WTC11 (cell line): ENCODE results near the gene GATD1. TPM values are rescaled to one million over a fixed set of nuclear protein-coding genes. Genes with fewer than 3 reads are reported as not detected.

Experiments
- ATAC-seq: fragments of 200-7000 bp; cut with Tn5 transposase; 2 replicates; pipeline ENCODE4 v1.10.0; 2021; ENCODE audit warnings: mild to moderate bottlenecking, moderate library complexity
- CTCF ChIA-PET: fragments of 300-600 bp; sonication (Branson Sonifier 250); formaldehyde crosslinking; loops from one replicate; lab custom pipeline; 2021; ENCODE audit warnings: antibody characterized with exemption; lab: Charles Lee
- POLR2A ChIA-PET: fragments of 350-600 bp; sonication (Branson Sonifier 250); formaldehyde crosslinking; loops from one replicate; lab custom pipeline; 2021; ENCODE audit warnings: antibody characterized with exemption; lab: Charles Lee
- DNase-seq: peaks from one replicate; pipeline ENCODE4 v3.0.0; 2021; ENCODE audit warnings: low spot score
- H3K27ac Mint-ChIP-seq: 2 replicates; pipeline ENCODE4 v1.8.0; 2021; ENCODE audit warnings: mixed read lengths
- H3K27me3 Mint-ChIP-seq: 2 replicates; pipeline ENCODE4 v1.8.0; 2021; ENCODE audit warnings: low read depth, mild to moderate bottlenecking, moderate library complexity, mixed read lengths
- H3K36me3 Mint-ChIP-seq: 2 replicates; pipeline ENCODE4 v1.8.0; 2021; ENCODE audit warnings: mixed read lengths
- H3K4me1 Mint-ChIP-seq: 2 replicates; pipeline ENCODE4 v1.8.0; 2022; ENCODE audit warnings: mixed read lengths
- H3K4me3 Mint-ChIP-seq: 2 replicates; pipeline ENCODE4 v1.8.0; 2021; ENCODE audit warnings: mild to moderate bottlenecking, moderate library complexity, mixed read lengths
- H3K9me3 Mint-ChIP-seq: 2 replicates; pipeline ENCODE4 v1.8.0; 2021; ENCODE audit warnings: mixed read lengths
- ATF6 ChIP-seq: sonication (generic); formaldehyde crosslinking; IDR thresholded peaks from 2 replicates; pipeline ENCODE4 v1.8.1; 2023; ENCODE audit warnings: mild to moderate bottlenecking, missing genetic modification reagents
- CDX4 ChIP-seq: fragments of 250-450 bp; sonication (Bioruptor Pico); IDR thresholded peaks from 2 replicates; pipeline ENCODE4 v1.9.0; 2021; ENCODE audit warnings: moderate library complexity, mild to moderate bottlenecking, inconsistent platforms, borderline replicate concordance
- CTCF ChIP-seq: fragments of 200-600 bp; IDR thresholded peaks from 2 replicates; pipeline ENCODE4 v1.8.0; 2022; ENCODE audit warnings: antibody characterized with exemption
- E2F1 ChIP-seq: sonication (generic); formaldehyde crosslinking; IDR thresholded peaks from 2 replicates; pipeline ENCODE4 v1.8.0; 2022; ENCODE audit warnings: mild to moderate bottlenecking, missing genetic modification reagents
- FOXP4 ChIP-seq: sonication (generic); formaldehyde crosslinking; IDR thresholded peaks from 2 replicates; pipeline ENCODE4 v1.8.0; 2022; ENCODE audit warnings: mild to moderate bottlenecking, missing genetic modification reagents
- NFYB ChIP-seq: sonication (generic); formaldehyde crosslinking; conservative IDR thresholded peaks from 2 replicates; pipeline ENCODE4 v1.8.0; 2022; ENCODE audit warnings: low read depth, missing genetic modification reagents
- PREB ChIP-seq: sonication (generic); formaldehyde crosslinking; IDR thresholded peaks from 2 replicates; pipeline ENCODE4 v1.8.1; 2022; ENCODE audit warnings: mild to moderate bottlenecking, missing genetic modification reagents, moderate library complexity, borderline replicate concordance
- PRRX2 ChIP-seq: fragments of 250-450 bp; sonication (Bioruptor Pico); IDR thresholded peaks from 2 replicates; pipeline ENCODE4 v1.8.0; 2021; ENCODE audit warnings: mild to moderate bottlenecking
- USF2 ChIP-seq: sonication (generic); formaldehyde crosslinking; IDR thresholded peaks from 2 replicates; pipeline ENCODE4 v1.8.1; 2023; ENCODE audit warnings: mild to moderate bottlenecking, missing genetic modification reagents, moderate library complexity
- ZBTB21 ChIP-seq: sonication (generic); formaldehyde crosslinking; IDR thresholded peaks from 2 replicates; pipeline ENCODE4 v1.8.1; 2023; ENCODE audit warnings: mild to moderate bottlenecking, missing genetic modification reagents, borderline replicate concordance
- total RNA-seq: library from RNA; stranded (reverse); gene quantifications from 3 replicates; pipeline ENCODE4 v1.2.3, GENCODE V29; 2021

The GATD1 gene
- total RNA-seq, 1 experiment from 2014 or later = 87.6 TPM

- POLR2A ChIA-PET = interaction anchor here (1.1 to 1.2 kb wide), 2 partner anchors 10 to 15 kb away, joined by 3 to 6 read pairs; no protein-coding TSS in a partner anchor
- H3K27ac Mint-ChIP-seq = no peak overlapping the region
- H3K36me3 Mint-ChIP-seq = no peaks in the 10 kb centered on the region
- peaks cover 20% of the 10 kb centered on the region for H3K27me3 Mint-ChIP-seq
- CTCF ChIA-PET = interaction anchor here (0.9 to 3.2 kb wide), 14 partner anchors 13 to 168 kb away, joined by 3 to 12 read pairs (median 4); partner anchors contain the start of genes DEAF1, SCT and TMEM80
- ATAC-seq = no peak
- TF ChIP-seq ATF6 (CRISPR knock-in tag) = no peak
- TF ChIP-seq, all 79 proteins: peak for 0
- Mint-ChIP-seq H3K9me3 (no peaks in the 10 kb centered on the region), H3K4me3 (no peak overlapping the region), H3K4me1 (peaks cover 15% of the 10 kb centered on the region)
- no peak for DNase-seq
Measured at GRCh38 chr11:722346-722811, 54.9 kb downstream of the GATD1 start.

GRCh38 chr11:721741-722345 is 55.4 kb downstream of the GATD1 start:
- H3K27ac Mint-ChIP-seq = no peak overlapping the region
- peaks cover 19% of the 10 kb centered on the region for H3K27me3 Mint-ChIP-seq
- ChIA-PET POLR2A (interaction anchor here (0.5 to 1.2 kb wide), 4 partner anchors 10 to 141 kb away, joined by 3 to 9 read pairs (median 4); no protein-coding TSS in a partner anchor), CTCF (interaction anchor here (0.9 to 3.2 kb wide), 14 partner anchors 12 to 167 kb away, joined by 3 to 12 read pairs (median 4); partner anchors contain the start of genes DEAF1 and TMEM80)
- no peaks in the 10 kb centered on the region for H3K36me3 Mint-ChIP-seq
- H3K4me1 Mint-ChIP-seq = peaks cover 15% of the 10 kb centered on the region
- DNase-seq = no peak
- TF ChIP-seq USF2 (no peak), PRRX2 (CRISPR knock-in tag) (no peak), NFYB (CRISPR knock-in tag) (no peak), E2F1 (CRISPR knock-in tag) (no peak), CDX4 (no peak), CTCF (no peak), PREB (CRISPR knock-in tag) (no peak), ZBTB21 (no peak), FOXP4 (CRISPR knock-in tag) (no peak)
- TF ChIP-seq, all 79 proteins: peak for 0
- H3K9me3 Mint-ChIP-seq = no peaks in the 10 kb centered on the region
- no peak for ATAC-seq
- H3K4me3 Mint-ChIP-seq = no peak overlapping the region
